ENCODE measurements around the gene MAP3K15.
"Not testable (repeated sequence)": the region's sequence is repeated elsewhere in the genome, so short reads cannot be mapped to it uniquely, and the experiment has no call there.

Gene MAP3K15

DNA sequence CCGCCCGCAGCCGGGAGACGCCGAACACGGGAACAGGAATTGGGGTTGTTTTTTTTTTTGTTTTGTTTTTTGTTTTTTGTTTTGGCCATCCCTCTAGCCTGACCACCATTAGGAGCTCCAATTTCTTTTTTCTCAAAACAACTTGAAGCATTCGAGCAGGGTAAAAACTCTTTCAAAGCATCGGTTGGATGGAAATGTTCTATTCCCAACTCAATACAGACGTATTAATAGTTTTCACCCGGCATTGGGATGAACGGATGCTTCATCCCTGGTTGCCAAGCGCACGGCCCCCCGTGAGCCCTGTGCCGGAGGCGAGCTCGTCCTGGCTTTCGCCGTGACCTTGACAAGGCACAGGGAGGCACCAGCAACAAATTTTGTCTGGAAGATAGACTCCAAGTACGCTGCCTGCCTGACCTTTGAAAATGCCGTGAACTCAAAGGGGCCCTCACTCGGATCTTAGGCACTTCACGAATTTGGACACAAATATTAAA, 352 bp upstream of the MAP3K15 start:
- TF ChIP-seq, protein P1, sequence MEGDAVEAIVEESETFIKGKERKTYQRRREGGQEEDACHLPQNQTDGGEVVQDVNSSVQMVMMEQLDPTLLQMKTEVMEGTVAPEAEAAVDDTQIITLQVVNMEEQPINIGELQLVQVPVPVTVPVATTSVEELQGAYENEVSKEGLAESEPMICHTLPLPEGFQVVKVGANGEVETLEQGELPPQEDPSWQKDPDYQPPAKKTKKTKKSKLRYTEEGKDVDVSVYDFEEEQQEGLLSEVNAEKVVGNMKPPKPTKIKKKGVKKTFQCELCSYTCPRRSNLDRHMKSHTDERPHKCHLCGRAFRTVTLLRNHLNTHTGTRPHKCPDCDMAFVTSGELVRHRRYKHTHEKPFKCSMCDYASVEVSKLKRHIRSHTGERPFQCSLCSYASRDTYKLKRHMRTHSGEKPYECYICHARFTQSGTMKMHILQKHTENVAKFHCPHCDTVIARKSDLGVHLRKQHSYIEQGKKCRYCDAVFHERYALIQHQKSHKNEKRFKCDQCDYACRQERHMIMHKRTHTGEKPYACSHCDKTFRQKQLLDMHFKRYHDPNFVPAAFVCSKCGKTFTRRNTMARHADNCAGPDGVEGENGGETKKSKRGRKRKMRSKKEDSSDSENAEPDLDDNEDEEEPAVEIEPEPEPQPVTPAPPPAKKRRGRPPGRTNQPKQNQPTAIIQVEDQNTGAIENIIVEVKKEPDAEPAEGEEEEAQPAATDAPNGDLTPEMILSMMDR (IDR thresholded peaks at IDR 0.05; ENCODE audit: control insufficient read depth, insufficient read depth, low read depth, low read length, missing control alignments): no peak
- DNase-seq (ENCODE audit: low read depth): no peak
- H3K4me3 ChIP-seq (ENCODE audit: control insufficient read depth, low read depth, low read length): no peak overlapping the region

DNA sequence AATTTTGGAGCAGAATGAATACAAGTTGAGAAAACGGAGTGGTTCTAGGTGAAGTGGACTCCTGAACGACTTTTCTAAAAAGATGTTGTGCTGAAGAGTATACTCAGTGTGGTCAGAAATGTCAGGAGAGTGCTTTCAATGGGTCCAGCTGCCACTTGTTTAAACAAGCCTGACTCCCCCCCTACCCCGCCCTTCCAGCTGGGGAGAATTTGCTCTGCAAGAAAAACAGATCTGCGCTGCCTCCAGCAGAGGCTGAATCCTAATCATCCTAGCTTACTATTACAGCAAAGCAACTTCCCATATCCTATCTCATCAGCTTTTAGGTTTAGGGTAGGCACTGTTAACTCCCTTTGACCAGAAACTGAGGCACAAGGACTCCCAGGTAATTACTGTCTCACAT, 1.9 kb downstream of the MAP3K15 start:
- DNase-seq (ENCODE audit: low read depth): no peak
- H3K4me3 ChIP-seq (ENCODE audit: control insufficient read depth, low read depth, low read length): no peak overlapping the region
- TF ChIP-seq, protein P1 (IDR thresholded peaks at IDR 0.05; ENCODE audit: control insufficient read depth, insufficient read depth, low read depth, low read length, missing control alignments): no peak

DNA sequence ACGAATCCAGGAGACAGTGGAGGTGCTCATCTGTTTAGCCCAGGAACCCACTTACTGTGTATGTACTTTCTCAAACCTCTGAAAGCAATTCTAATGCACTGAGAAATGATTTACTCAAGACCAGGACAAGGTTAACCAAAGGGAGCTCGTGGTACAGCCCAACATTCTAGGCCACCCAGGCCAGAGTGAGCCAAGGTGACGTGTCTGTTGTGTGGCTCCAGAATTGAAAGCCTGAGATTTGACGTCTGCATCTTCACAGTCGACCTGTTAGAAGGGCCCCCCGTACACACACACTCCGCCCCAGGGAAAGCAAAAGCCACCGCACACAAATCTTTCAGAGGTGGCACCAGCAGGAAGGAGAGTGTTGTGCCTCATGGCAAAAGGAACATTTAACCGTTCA, 2.3 kb downstream of the MAP3K15 start:
- no peak for DNase-seq (ENCODE audit: low read depth)
- no peak overlapping the region for H3K4me3 ChIP-seq (ENCODE audit: control insufficient read depth, low read depth, low read length)
- TF ChIP-seq, protein P1 (IDR thresholded peaks at IDR 0.05; ENCODE audit: control insufficient read depth, insufficient read depth, low read depth, low read length, missing control alignments): no peak

DNA sequence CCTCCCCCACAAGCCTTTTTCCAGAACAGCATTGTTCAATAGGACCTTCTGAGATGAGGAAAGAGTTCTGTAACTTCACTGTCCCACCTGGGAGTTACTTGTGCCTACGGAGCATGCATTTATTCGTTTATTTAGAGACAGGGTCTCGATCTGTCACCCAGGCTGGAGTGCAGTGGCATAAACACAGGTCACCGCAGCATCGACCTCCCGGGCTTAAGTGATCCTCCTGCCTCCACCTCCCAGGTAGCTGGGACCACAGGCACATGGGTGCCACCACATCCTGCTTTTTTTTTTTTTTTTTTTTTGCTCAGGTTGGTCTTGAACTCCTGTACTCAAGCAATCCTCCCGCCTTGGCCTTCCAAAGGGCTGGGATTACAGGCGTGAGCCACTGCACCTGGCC, 2.9 kb downstream of the MAP3K15 start:
- TF ChIP-seq, protein P1 (IDR thresholded peaks at IDR 0.05; ENCODE audit: control insufficient read depth, insufficient read depth, low read depth, low read length, missing control alignments): no peak
- H3K4me3 ChIP-seq (ENCODE audit: control insufficient read depth, low read depth, low read length): no peak overlapping the region
- no peak for DNase-seq (ENCODE audit: low read depth)

DNA sequence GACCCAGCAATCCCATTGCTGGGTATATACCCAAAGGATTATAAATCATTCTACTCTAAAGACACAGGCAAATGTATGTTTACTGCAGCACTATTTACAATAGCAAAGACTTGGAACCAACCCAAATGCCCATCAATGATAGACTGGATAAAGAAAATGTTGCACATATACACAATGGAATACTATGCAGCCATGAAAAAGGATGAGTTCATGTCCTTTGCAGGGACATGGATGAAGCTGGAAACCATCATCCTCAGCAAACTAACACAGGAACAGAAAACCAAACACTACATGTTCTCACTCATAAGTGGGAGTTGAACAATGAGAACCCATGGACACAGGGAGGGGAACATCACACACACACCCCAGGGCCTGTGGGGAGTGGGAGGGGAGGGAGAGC, 3.5 kb downstream of the MAP3K15 start:
- DNase-seq (ENCODE audit: low read depth); H3K4me3 ChIP-seq (ENCODE audit: control insufficient read depth, low read depth, low read length): not testable (repeated sequence)

DNA sequence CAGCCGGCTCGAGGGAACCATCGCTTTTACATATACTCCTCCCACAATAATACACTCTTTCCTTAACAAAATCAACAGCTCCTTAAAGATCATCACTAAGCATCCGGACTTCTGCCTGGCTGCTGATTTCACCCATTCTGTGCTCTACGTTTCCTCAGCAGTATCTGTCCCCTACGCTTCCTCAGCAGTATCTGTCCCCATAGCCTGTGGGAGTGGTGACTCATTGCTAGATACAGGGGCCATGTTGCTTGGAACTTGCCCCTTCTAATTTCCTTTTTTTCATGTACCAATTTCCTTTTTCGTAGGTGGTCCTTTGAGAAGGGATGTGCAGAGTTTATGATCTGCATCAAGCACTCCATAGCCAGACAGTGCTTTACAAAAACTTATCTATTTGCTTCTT, 18.6 kb downstream of the MAP3K15 start:
- TF ChIP-seq, protein P1 (IDR thresholded peaks at IDR 0.05; ENCODE audit: control insufficient read depth, insufficient read depth, low read depth, low read length, missing control alignments): no peak
- no peak for DNase-seq (ENCODE audit: low read depth)

DNA sequence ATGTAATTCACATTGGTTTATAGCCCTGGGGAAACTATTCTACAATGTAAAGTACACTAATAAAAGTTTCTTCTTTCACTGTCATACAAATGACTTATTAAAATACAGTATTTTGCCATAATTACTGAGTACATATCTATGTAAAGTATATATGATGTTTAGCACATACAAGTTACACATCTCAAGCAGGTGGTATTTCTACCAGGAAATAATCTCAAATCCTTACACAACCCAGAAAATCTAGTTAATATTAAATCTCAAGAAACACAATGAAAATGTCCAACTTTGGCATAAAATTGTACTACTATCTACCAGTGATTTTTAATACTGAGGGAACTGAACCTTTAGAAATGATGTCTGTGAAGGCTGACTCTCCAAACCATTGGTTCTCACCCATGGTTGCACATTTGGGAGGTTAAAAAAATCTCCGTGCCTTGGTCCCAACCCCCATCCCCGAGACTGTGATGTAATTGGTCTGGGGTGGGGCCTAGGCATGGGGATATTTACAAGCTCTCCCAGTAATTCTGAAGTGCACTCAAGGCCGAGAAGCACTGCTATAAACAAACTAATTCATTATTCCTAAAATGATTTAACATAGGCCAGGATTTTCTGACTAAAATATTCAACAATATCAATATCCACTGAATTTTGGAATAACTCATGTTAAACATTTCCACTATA, 27.6 kb downstream of the MAP3K15 start:
- no peak overlapping the region for H3K4me3 ChIP-seq (ENCODE audit: control insufficient read depth, low read depth, low read length)
- TF ChIP-seq, protein P1 (IDR thresholded peaks at IDR 0.05; ENCODE audit: control insufficient read depth, insufficient read depth, low read depth, low read length, missing control alignments): no peak
- DNase-seq (ENCODE audit: low read depth): no peak

More for the DNA sequence above, 18.6 kb downstream of the MAP3K15 start:
- H3K4me3 ChIP-seq (ENCODE audit: control insufficient read depth, low read depth, low read length): no peak overlapping the region

Measured in AG09309 (cell line).